Adrenal gland (tissue), 12 donors: Measurements from ENCODE around the gene ELAPOR2. TPM values are rescaled to one million over a fixed set of nuclear protein-coding genes. Genes with fewer than 3 reads are reported as not detected.

Experiments used
- DNase-seq, 7 donors: peaks; one replicate each; pipeline ENCODE4 v3.0.0-alpha.2; 2019 to 2020
- H3K27ac ChIP-seq, 5 donors: fragments of 200-600 bp; sonication (generic) in 4 of 5; 1 replicate in 3 of 5; 2 replicates in 2 of 5; pipeline versions ENCODE4 v1.5.1 to v1.8.0; 2016 to 2020; ENCODE audit warnings: mild to moderate bottlenecking in 1 of 5
- H3K27me3 ChIP-seq: fragments of 200-600 bp; 2 replicates; pipeline ENCODE4 v1.8.0; 2021
- H3K36me3 ChIP-seq, 2 donors: fragments of 200-600 bp; replicated peaks in 1 of 2; 1 replicate in 1 of 2; 2 replicates in 1 of 2; pipeline versions ENCODE4 v1.5.1 to v1.8.0; 2018 to 2022
- H3K4me1 ChIP-seq, 2 donors: fragments of 200-600 bp; replicated peaks in 1 of 2; 1 replicate in 1 of 2; 2 replicates in 1 of 2; pipeline versions ENCODE4 v1.5.1 to v1.8.0; 2018 to 2021
- H3K4me3 ChIP-seq, 4 donors: fragments of 200-600 bp; sonication (generic) in 3 of 4; one replicate each; pipeline ENCODE4 v1.5.1; 2016 to 2018
- H3K9me3 ChIP-seq, 3 donors: fragments of 200-600 bp; sonication (generic) in 1 of 3; replicated peaks in 1 of 3; 1 replicate in 2 of 3; 2 replicates in 1 of 3; pipeline versions ENCODE4 v1.5.1 to v1.8.0; 2016 to 2021
- CTCF ChIP-seq, 6 experiments: fragments of 450-650 bp in 4 of 6; fragments of 200-600 bp in 2 of 6; sonication (generic) in 1 of 6; IDR thresholded peaks; 1 replicate in 5 of 6; 2 replicates in 1 of 6; pipeline versions ENCODE4 v1.5.1 to v1.8.0; 2016 to 2021; ENCODE audit warnings: antibody characterized with exemption in 6 of 6, mild to moderate bottlenecking in 2 of 6, moderate library complexity in 1 of 6
- POLR2A ChIP-seq, 2 donors: fragments of 450-650 bp; IDR thresholded peaks; one replicate each; pipeline ENCODE4 v1.6.1; 2017; ENCODE audit warnings: antibody characterized with exemption in 2 of 2, mild to moderate bottlenecking in 2 of 2, moderate library complexity in 1 of 2
- WGBS, 4 donors: extraction: QIAGEN DNeasy Blood & Tissue Kit in 2 of 4; methylation state at CpG; one replicate each; pipeline versions ENCODE4 v1.1.5 to v1.1.7; 2013 to 2017; 5-methylcytosine and 5-hydroxymethylcytosine counted together
- intact Hi-C, 2 donors: fragments of 100-400 bp; cut with DNase I; formaldehyde crosslinking; loops; one replicate each; pipeline versions ENCODE4 v1.14.1 to v1.15.0; 2022 to 2023
- polyA plus RNA-seq, 3 donors: library from polyadenylated mRNA; stranded (reverse); fragments of 200-250 nt in 2 of 3; fragments of 350-450 nt in 1 of 3; fragmentation: Illumina TruSeq in 1 of 3; extraction: RNeasy Lipid Tissue Mini Kit (QIAGEN cat#74804) in 1 of 3; gene quantifications; one replicate each; pipeline ENCODE4 v1.2.3, GENCODE V29; 2013 to 2014
- total RNA-seq, 9 donors: library from RNA; depleted of rRNA in 4 of 9; stranded (reverse); fragments of >200 nt in 4 of 9; fragments of 120-200 nt in 1 of 9; fragmentation: NEBNext Ultra II Directional in 1 of 9; extraction: Animal tissue kit (Norgen Biotek cat#: 25700) in 1 of 9; gene quantifications; one replicate each; pipeline versions ENCODE4 v1.1.0 to v1.2.4, GENCODE V29; 2013 to 2023
- donor health status: healthy with polysubstance abuse.
- donor health status: Bipolar disorder and iron deficiency.
- donor health status: DM: yes; HTN: yes; CAD: no.
- donor health status: DM: no; HTN: no; CAD: no.
- donor health status: DM: no; HTN: no; CAD: no.
- donor health status: DM: yes; HTN: yes; CAD: no.

ELAPOR2 gene
- total and polyA plus RNA-seq, 12 donors, result 1.9 to 19.2 (median 7.0) TPM

GRCh38 chr7:87067788-87068187 is 8.3 kb upstream of the ELAPOR2 start:
- Histone ChIP-seq H3K27ac (no peak overlapping the region), H3K27me3 (no peaks in the 10 kb centered on the region), H3K4me3 (no peak overlapping the region), H3K9me3 (no peaks in the 10 kb centered on the region), H3K4me1 (no peaks in the 10 kb centered on the region), H3K36me3 (no peaks in the 10 kb centered on the region)
- TF ChIP-seq CTCF (IDR thresholded peaks at IDR 0.05), result no peak
- TF ChIP-seq POLR2A (IDR thresholded peaks at IDR 0.05), result no peak
- intact Hi-C loops, result no loop called here
- DNase-seq, result no peak

GRCh38 chr7:87060288-87060537 is 759 bp upstream of the ELAPOR2 start:
- no peak overlapping the region for H3K4me3 ChIP-seq
- H3K9me3 ChIP-seq, result no peaks in the 10 kb centered on the region
- no peak for TF ChIP-seq CTCF (IDR thresholded peaks at IDR 0.05)
- TF ChIP-seq POLR2A (IDR thresholded peaks at IDR 0.05), result no peak
- no peak for DNase-seq
- peaks cover 8 to 11% of the 10 kb centered on the region in 2 donors for H3K4me1 ChIP-seq
- intact Hi-C loops, result no loop called here
- H3K27me3 ChIP-seq, result no peaks in the 10 kb centered on the region
- no peaks in the 10 kb centered on the region for H3K36me3 ChIP-seq
- WGBS, 4 donors, result 72 to 82% (median 78%) methylated on average over 2 of the region's 2 CpGs
- H3K27ac ChIP-seq, result peak overlapping the region in 1 of 5 donors; percentile 38

- WGBS, 4 donors, result 1 to 2% (median 1%) methylated on average over 17 to 40 of the region's 40 CpGs
- peak overlapping the region in 3 of 5 donors; percentile 26 to 54 (median 27) for H3K27ac ChIP-seq
- TF ChIP-seq POLR2A (IDR thresholded peaks at IDR 0.05) (no peak), CTCF (IDR thresholded peaks at IDR 0.05) (no peak)
These were observed 520 bp downstream of the ELAPOR2 start for GRCh38 chr7:87058744-87059524.

GRCh38 chr7:87057210-87057609 is 2.2 kb downstream of the ELAPOR2 start:
- Histone ChIP-seq H3K27me3 (no peaks in the 10 kb centered on the region), H3K9me3 (no peaks in the 10 kb centered on the region), H3K27ac (no peak overlapping the region), H3K4me3 (no peak overlapping the region), H3K4me1 (peaks cover 8 to 11% of the 10 kb centered on the region in 2 donors), H3K36me3 (no peaks in the 10 kb centered on the region)
- intact Hi-C loops, result no loop called here
- WGBS, 4 donors, result 86 to 95% (median 92%) methylated on average over 2 of the region's 2 CpGs
- DNase-seq, result no peak
- no peak for TF ChIP-seq POLR2A (IDR thresholded peaks at IDR 0.05)
- no peak for TF ChIP-seq CTCF (IDR thresholded peaks at IDR 0.05)

More at GRCh38 chr7:87058744-87059524, 520 bp downstream of the ELAPOR2 start:
- peak overlapping the region in 3 of 4 donors; percentile 25 to 80 (median 54) for H3K4me3 ChIP-seq
- peaks cover 8 to 11% of the 10 kb centered on the region in 2 donors for H3K4me1 ChIP-seq
- no peaks in the 10 kb centered on the region for H3K27me3 ChIP-seq
- H3K36me3 ChIP-seq, result no peaks in the 10 kb centered on the region
- intact Hi-C loops, result no loop called here
- DNase-seq, result peak in 2 of 7 donors; percentile 13 to 19
- no peaks in the 10 kb centered on the region for H3K9me3 ChIP-seq
